Peyer's patch (tissue), 4 donors: ENCODE measurements around the gene CD68.

Source experiments
- POLR2A ChIP-seq, 2 donors: fragments of 450-650 bp; IDR thresholded peaks; one replicate each; pipeline ENCODE4 v1.5.1; 2017; ENCODE audit warnings: antibody characterized with exemption in 2 of 2, mild to moderate bottlenecking in 2 of 2, moderate library complexity in 2 of 2
- TF ChIP-seq, protein P1 (sequence below), 6 experiments: fragments of 450-650 bp in 4 of 6; fragments of 200-600 bp in 2 of 6; sonication (generic) in 1 of 6; IDR thresholded peaks; one replicate each; pipeline ENCODE4 v1.5.1; 2017 to 2019; ENCODE audit warnings: antibody characterized with exemption in 6 of 6, mild to moderate bottlenecking in 3 of 6, moderate library complexity in 1 of 6

GRCh38 chr17:7611635-7612293, 32.3 kb downstream of the CD68 start:
- TF ChIP-seq, protein P1, sequence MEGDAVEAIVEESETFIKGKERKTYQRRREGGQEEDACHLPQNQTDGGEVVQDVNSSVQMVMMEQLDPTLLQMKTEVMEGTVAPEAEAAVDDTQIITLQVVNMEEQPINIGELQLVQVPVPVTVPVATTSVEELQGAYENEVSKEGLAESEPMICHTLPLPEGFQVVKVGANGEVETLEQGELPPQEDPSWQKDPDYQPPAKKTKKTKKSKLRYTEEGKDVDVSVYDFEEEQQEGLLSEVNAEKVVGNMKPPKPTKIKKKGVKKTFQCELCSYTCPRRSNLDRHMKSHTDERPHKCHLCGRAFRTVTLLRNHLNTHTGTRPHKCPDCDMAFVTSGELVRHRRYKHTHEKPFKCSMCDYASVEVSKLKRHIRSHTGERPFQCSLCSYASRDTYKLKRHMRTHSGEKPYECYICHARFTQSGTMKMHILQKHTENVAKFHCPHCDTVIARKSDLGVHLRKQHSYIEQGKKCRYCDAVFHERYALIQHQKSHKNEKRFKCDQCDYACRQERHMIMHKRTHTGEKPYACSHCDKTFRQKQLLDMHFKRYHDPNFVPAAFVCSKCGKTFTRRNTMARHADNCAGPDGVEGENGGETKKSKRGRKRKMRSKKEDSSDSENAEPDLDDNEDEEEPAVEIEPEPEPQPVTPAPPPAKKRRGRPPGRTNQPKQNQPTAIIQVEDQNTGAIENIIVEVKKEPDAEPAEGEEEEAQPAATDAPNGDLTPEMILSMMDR (IDR thresholded peaks at IDR 0.05), result no peak
- TF ChIP-seq POLR2A (IDR thresholded peaks at IDR 0.05), result no peak
